NT2/D1 (cell line): Measurements from ENCODE around the gene MCOLN2.

ENCODE experiments used
- DNase-seq: peaks from one replicate; pipeline ENCODE4 v3.0.0-alpha.2; 2011; ENCODE audit warnings: low read depth, low spot score
- H3K27me3 ChIP-seq: 2 replicates; pipeline ENCODE4 v1.6.0; 2011; ENCODE audit warnings: mild to moderate bottlenecking; ENCODE audit not compliant: insufficient read length, insufficient read depth
- H3K36me3 ChIP-seq: 2 replicates; pipeline ENCODE4 v1.6.1; 2011; ENCODE audit warnings: mild to moderate bottlenecking, low read length, mixed read lengths; ENCODE audit not compliant: insufficient read depth, insufficient read length
- H3K4me1 ChIP-seq: 2 replicates; pipeline ENCODE4 v1.5.1; 2011; ENCODE audit not compliant: insufficient read depth, insufficient read length
- H3K4me3 ChIP-seq: 2 replicates; pipeline ENCODE4 v1.5.1; 2011; ENCODE audit warnings: low read depth; ENCODE audit not compliant: insufficient read length
- H3K9ac ChIP-seq: 2 replicates; pipeline ENCODE4 v1.6.0; 2011; ENCODE audit warnings: low read depth; ENCODE audit not compliant: insufficient read length
- H3K9me3 ChIP-seq: 2 replicates; pipeline ENCODE4 v1.5.1; 2011; ENCODE audit warnings: mild to moderate bottlenecking, low read length; ENCODE audit not compliant: insufficient read depth
- SUZ12 ChIP-seq: IDR thresholded peaks from 2 replicates; pipeline ENCODE4 v1.6.1; 2011; ENCODE audit not compliant: insufficient read length, insufficient read depth; ENCODE audit errors: extremely low read depth
- YY1 ChIP-seq: IDR thresholded peaks from 2 replicates; pipeline ENCODE4 v1.6.1; 2011; ENCODE audit not compliant: insufficient read length, insufficient read depth
- ZNF274 ChIP-seq: IDR thresholded peaks from 2 replicates; pipeline ENCODE4 v1.6.1; 2011; ENCODE audit warnings: mild to moderate bottlenecking, low read depth, low read length

MCOLN2 gene

DNA sequence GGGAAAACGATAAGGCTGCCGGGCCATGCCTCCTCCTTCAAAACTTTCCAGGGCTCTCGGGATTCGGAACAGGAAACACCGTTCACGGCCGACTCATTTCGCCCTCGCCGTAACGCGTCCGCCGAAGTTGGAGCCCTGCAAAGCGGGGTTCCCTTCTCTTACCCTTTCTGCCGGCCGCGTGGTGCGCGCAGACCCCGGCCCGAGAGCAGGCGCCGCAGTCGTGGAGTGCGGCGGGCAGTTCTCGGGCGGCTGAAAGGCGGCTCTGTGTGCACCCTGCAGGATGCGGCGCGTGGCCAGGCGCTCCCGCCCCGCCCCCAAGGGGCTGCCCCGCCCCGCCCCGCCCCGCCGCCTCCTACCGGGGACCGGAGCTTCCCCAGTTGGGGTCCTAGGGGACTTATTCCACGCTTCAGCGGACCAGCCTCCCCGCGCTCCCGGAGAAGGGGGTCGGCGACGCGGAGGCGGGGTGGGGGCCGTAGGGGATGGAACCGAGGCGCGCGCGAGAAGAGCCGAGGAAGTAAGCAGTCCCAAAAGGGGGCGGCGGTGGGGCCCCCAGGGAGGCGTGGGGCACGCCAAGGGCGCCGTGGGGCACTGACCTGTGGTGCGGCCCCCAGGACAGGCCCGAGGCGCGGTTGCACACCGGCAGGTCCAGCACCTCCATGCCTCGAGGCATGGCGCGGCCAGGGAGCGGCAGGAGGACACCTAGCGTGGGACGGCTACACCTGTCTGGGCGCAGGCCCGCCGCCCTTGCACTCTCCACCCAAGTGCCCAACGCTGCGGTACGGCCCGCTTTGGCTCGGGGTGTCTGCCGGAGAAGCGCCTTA is at the start of gene MCOLN2:
Gene MCOLN2 (minus strand): TSS at position 268 of the 821 bp plus-strand sequence. CDS start 241 bp downstream, at position 27.
- DNase-seq: no peak
- Histone ChIP-seq H3K9ac (peak within 1 kb of the TSS; percentile 79), H3K27me3 (peaks cover 81% of the 10 kb centered on the region), H3K4me1 (no peaks in the 10 kb centered on the region), H3K4me3 (peak within 1 kb of the TSS; percentile 59), H3K9me3 (no peaks in the 10 kb centered on the region; the same call in 1 of the 2 replicates), H3K36me3 (no peaks in the 10 kb centered on the region)
- TF ChIP-seq SUZ12 (no peak), YY1 (no peak), ZNF274 (no peak)

DNA sequence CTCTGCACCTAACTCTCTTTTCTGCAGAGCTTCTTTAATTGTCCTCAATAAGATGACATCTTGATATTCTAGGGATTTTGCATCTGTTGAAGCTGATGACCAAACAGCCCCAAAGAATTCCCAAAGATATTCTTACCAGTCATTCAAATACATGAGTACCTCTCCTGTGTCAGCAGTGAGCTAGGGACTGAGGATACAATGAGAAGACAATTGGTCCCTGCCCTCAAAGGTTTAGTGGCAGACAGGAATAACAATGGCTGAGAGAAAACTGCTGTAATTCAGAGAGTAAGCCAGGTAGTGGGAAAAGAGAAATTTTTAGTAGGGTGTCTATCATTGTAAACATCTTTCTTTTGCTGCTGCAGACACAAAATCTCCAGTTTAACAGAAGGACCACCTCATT is 45.5 kb upstream of the MCOLN2 start:
- peaks cover 9% of the 10 kb centered on the region for H3K4me1 ChIP-seq
- DNase-seq: no peak
- no peaks in the 10 kb centered on the region for H3K36me3 ChIP-seq
- TF ChIP-seq SUZ12 (no peak), ZNF274 (no peak), YY1 (no peak)
- H3K9me3 ChIP-seq: no peaks in the 10 kb centered on the region
- H3K4me3 ChIP-seq: no peak overlapping the region
- H3K9ac ChIP-seq: no peak overlapping the region
- H3K27me3 ChIP-seq: peaks cover 26% of the 10 kb centered on the region

DNA sequence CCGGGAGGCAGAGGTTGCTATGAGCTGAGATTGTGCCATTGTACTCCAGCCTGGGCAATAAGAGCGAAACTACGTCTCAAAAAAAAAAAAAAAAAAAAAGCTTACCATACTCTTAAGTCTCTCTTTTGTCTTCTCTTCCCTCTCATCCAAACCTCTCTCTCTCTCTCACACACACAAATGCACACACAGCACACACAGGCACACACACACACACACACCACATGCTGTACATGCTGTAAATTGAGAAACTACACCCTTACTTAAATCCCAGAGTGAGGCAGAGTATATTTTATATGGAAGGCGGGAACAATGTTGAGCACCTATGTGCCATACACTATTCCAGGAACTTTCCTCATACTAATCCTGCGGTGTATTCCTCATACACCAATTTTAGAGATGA is 44.9 kb upstream of the MCOLN2 start:
- Histone ChIP-seq H3K36me3 (no peaks in the 10 kb centered on the region), H3K9me3 (no peaks in the 10 kb centered on the region)

DNA sequence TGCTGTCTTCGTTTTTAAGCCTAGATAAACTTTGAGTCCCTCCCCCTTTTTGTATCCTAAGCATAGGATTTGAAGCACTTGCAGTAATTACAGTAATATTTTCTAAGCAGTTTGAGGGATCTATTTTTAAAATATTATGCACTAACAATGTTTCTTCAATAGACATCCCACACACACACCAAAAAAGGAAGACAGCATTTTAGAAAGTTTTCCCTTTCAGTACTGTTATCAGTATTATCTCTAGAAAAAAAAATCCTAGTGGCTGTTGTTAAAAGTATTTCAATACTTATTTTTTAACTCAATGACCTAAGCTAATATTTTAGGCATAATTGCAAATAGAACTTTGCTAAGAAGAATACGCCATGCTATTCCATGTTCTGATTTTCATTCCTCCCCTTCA is 36.3 kb upstream of the MCOLN2 start:
- H3K4me3 ChIP-seq: no peak overlapping the region
- no peaks in the 10 kb centered on the region for H3K27me3 ChIP-seq
- no peaks in the 10 kb centered on the region for H3K9me3 ChIP-seq
- DNase-seq: no peak
- TF ChIP-seq ZNF274: no peak
- TF ChIP-seq YY1: no peak
- no peak for TF ChIP-seq SUZ12
- H3K4me1 ChIP-seq: no peaks in the 10 kb centered on the region
- no peak overlapping the region for H3K9ac ChIP-seq
- no peaks in the 10 kb centered on the region for H3K36me3 ChIP-seq

More for the DNA sequence above, 44.9 kb upstream of the MCOLN2 start:
- peaks cover 19% of the 10 kb centered on the region for H3K27me3 ChIP-seq
- DNase-seq: no peak
- no peak overlapping the region for H3K4me3 ChIP-seq
- no peak overlapping the region for H3K9ac ChIP-seq
- TF ChIP-seq SUZ12: no peak
- TF ChIP-seq ZNF274: no peak
- TF ChIP-seq YY1: no peak
- H3K4me1 ChIP-seq: peaks cover 6% of the 10 kb centered on the region

DNA sequence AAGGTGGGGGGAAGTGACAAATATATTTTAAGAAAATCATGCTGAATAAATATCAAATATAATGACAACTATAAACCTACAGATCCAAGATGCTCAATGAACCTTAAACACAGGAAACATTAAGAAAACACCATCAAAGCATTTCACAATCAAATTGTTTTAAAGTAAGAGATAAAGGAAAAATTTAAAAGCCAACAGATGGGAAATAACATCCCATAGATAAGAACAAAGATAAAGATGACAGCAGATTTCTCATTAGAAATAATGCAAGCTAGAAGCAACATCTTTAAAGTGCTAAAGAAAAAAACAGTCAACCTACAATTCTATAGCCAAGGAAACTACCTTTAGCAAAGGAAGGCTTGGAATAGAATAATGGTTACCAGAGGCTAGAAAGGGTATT is 33.6 kb upstream of the MCOLN2 start:
- no peaks in the 10 kb centered on the region for H3K4me1 ChIP-seq
- TF ChIP-seq SUZ12: no peak
- TF ChIP-seq ZNF274: no peak
- TF ChIP-seq YY1: no peak
- no peaks in the 10 kb centered on the region for H3K9me3 ChIP-seq
- H3K36me3 ChIP-seq: no peaks in the 10 kb centered on the region
- DNase-seq: no peak
- H3K9ac ChIP-seq: no peak overlapping the region
- H3K27me3 ChIP-seq: no peaks in the 10 kb centered on the region
- H3K4me3 ChIP-seq: no peak overlapping the region

DNA sequence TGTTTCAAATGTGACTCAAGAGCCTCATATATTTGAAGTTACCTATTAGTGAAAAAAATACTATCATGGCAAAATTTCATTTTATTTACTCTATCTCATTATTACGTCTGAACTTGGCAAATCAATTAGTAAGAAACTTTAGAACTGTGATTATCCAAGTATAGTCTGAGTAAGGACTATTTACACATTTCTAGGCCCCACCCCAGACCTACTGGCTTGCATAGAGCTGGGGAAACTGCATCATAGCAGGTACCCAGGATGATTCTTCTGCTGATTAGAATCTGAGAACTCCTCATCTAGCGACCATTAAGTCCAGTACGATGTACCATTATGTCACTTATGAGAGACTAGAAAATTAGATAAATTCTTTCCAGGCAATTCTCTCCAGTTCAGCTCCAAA is 31.2 kb upstream of the MCOLN2 start:
- Histone ChIP-seq H3K36me3 (no peaks in the 10 kb centered on the region), H3K9me3 (no peaks in the 10 kb centered on the region), H3K4me3 (no peak overlapping the region), H3K27me3 (no peaks in the 10 kb centered on the region), H3K4me1 (no peaks in the 10 kb centered on the region), H3K9ac (no peak overlapping the region)
- TF ChIP-seq SUZ12: no peak
- no peak for TF ChIP-seq ZNF274
- no peak for TF ChIP-seq YY1
- DNase-seq: no peak

DNA sequence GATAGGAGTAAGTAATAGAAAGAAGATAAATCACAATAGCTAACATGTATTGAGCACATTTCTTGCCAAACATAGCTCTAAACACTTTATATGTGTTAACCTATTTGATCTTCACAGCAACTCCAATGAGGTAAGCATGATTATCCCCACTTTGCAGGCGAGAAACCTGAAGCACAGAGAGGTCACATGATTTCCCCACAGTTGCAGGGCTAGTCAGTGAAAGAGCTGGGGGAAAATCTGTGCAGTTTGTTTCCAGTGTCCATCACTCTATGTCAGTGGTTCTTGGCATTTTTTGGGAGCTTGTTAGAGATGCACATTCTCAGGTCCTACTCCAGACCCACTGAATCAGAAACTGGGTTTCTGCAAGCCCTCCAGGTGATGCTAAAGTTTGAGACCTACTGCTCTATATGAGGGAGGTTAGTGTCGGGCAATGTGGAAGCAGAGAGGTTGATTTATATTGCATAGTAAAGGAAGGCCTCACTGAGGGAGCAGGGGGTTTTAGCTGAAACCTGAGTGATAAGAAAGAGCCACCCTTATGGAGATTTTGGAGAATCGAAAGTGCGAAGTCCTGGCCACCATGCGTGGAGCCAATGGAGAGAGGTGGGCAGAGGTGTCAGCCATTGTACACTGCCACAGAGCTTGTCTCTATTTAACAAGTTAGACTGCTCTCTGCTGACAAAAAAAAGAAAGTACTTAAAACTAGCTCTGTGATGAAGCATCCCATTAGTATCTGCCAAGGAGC is 30.5 kb upstream of the MCOLN2 start:
- no peaks in the 10 kb centered on the region for H3K27me3 ChIP-seq
- no peaks in the 10 kb centered on the region for H3K4me1 ChIP-seq
- no peak overlapping the region for H3K9ac ChIP-seq
- TF ChIP-seq ZNF274 (no peak), SUZ12 (no peak)
- H3K9me3 ChIP-seq: no peaks in the 10 kb centered on the region
- no peaks in the 10 kb centered on the region for H3K36me3 ChIP-seq
- no peak overlapping the region for H3K4me3 ChIP-seq
- DNase-seq: no peak
